IMR-90 (cell line): ENCODE measurements around the gene HBEGF. TPM values are rescaled to one million over a fixed set of nuclear protein-coding genes. Genes with fewer than 3 reads are reported as not detected.

Experiments
- ATAC-seq: fragments of 200-7000 bp; cut with Tn5 transposase; 2 replicates; pipeline ENCODE4 v1.9.1; 2020; ENCODE audit warnings: low read depth, mild to moderate bottlenecking, moderate library complexity
- BruUV-seq: library from RNA; stranded (reverse); fragments of 400-500 nt; replicated peaks from 2 replicates; lab custom pipeline; 2021; lab: Mats Ljungman, UMichigan
- CTCF ChIA-PET: fragments of 300-600 bp; formaldehyde crosslinking; extraction: SDS; loops from one replicate; lab custom pipeline; 2021; ENCODE audit warnings: antibody characterized with exemption; lab: Yijun Ruan, JAX
- POLR2A ChIA-PET: fragments of 300-600 bp; sonication (Branson Sonifier 250); formaldehyde crosslinking; loops from one replicate; lab custom pipeline; 2022; ENCODE audit warnings: antibody characterized with exemption; ENCODE audit not compliant: unreplicated experiment; lab: Charles Lee
- DNase-seq: peaks from one replicate; pipeline ENCODE4 v3.0.0; 2013
- H2AFZ ChIP-seq: replicated peaks from 2 replicates; pipeline ENCODE3; 2013; ENCODE audit warnings: low read length, mild to moderate bottlenecking; ENCODE audit not compliant: poor library complexity
- H2AK5ac ChIP-seq: 2 replicates; pipeline ENCODE4 v1.6.1; 2013; ENCODE audit warnings: low read depth, low read length, inconsistent platforms
- H2AK9ac ChIP-seq: replicated peaks from 2 replicates; pipeline ENCODE3; 2013; ENCODE audit warnings: mild to moderate bottlenecking, low read depth, low read length, moderate library complexity; ENCODE audit not compliant: poor library complexity
- H2BK120ac ChIP-seq: 2 replicates; pipeline ENCODE4 v1.6.1; 2013; ENCODE audit warnings: low read depth, low read length, inconsistent platforms
- H2BK15ac ChIP-seq: 3 replicates; pipeline ENCODE4 v1.6.1; 2013; ENCODE audit warnings: low read depth, low read length, inconsistent platforms
- H2BK20ac ChIP-seq: 2 replicates; pipeline ENCODE4 v1.6.1; 2013; ENCODE audit warnings: low read depth, mild to moderate bottlenecking, inconsistent platforms, low read length, moderate library complexity
- H2BK5ac ChIP-seq: 2 replicates; pipeline ENCODE4 v1.6.1; 2013; ENCODE audit warnings: mild to moderate bottlenecking, low read depth, low read length, inconsistent platforms; ENCODE audit not compliant: poor library complexity, severe bottlenecking
- H3K14ac ChIP-seq: replicated peaks from 2 replicates; pipeline ENCODE4 v1.6.1; 2013; ENCODE audit warnings: low read depth, low read length, inconsistent platforms
- H3K18ac ChIP-seq: 2 replicates; pipeline ENCODE4 v1.6.1; 2013; ENCODE audit warnings: low read depth, low read length, control low read depth
- H3K23ac ChIP-seq: 2 replicates; pipeline ENCODE4 v1.6.1; 2013; ENCODE audit warnings: low read depth, low read length, inconsistent platforms
- H3K27ac ChIP-seq: 2 replicates; pipeline ENCODE4 v1.5.1; 2013; ENCODE audit warnings: mild to moderate bottlenecking, control low read depth, low read length; ENCODE audit not compliant: insufficient read depth
- H3K27me3 ChIP-seq: 2 replicates; pipeline ENCODE4 v1.6.1; 2013; ENCODE audit warnings: low read length; ENCODE audit not compliant: control insufficient read depth, insufficient read depth
- H3K36me3 ChIP-seq: 2 replicates; pipeline ENCODE4 v1.6.1; 2013; ENCODE audit warnings: low read length, mixed read lengths; ENCODE audit not compliant: control insufficient read depth, insufficient read depth
- H3K4ac ChIP-seq: 2 replicates; pipeline ENCODE4 v1.6.1; 2013; ENCODE audit warnings: low read depth, low read length, inconsistent platforms
- H3K4me1 ChIP-seq: 2 replicates; pipeline ENCODE4 v1.6.1; 2013; ENCODE audit warnings: low read length, mixed read lengths; ENCODE audit not compliant: control insufficient read depth, insufficient read depth
- H3K4me2 ChIP-seq: 2 replicates; pipeline ENCODE4 v1.6.1; 2013; ENCODE audit warnings: low read depth, mild to moderate bottlenecking, control low read depth, low read length, moderate library complexity
- H3K4me3 ChIP-seq: 2 replicates; pipeline ENCODE4 v1.5.1; 2013; ENCODE audit warnings: low read depth, mild to moderate bottlenecking, control low read depth, low read length, moderate library complexity; ENCODE audit not compliant: insufficient read depth
- H3K56ac ChIP-seq: 2 replicates; pipeline ENCODE4 v1.6.1; 2013; ENCODE audit warnings: low read length, inconsistent platforms; ENCODE audit not compliant: insufficient read depth; ENCODE audit errors: extremely low read depth
- H3K79me1 ChIP-seq, 2 experiments: 2 replicates each; pipeline ENCODE4 v1.6.1; 2013; ENCODE audit warnings: low read length in 2 of 2, inconsistent platforms in 1 of 2, low read depth in 1 of 2
- H3K9ac ChIP-seq: 2 replicates; pipeline ENCODE4 v1.6.1; 2013; ENCODE audit warnings: low read depth, low read length, control low read depth
- H3K9me1 ChIP-seq: 2 replicates; pipeline ENCODE4 v1.6.1; 2013; ENCODE audit warnings: low read length, inconsistent platforms; ENCODE audit not compliant: insufficient read depth
- H3K9me3 ChIP-seq: 2 replicates; pipeline ENCODE4 v1.6.1; 2013; ENCODE audit warnings: low read length; ENCODE audit not compliant: control insufficient read depth, insufficient read depth
- H4K20me1 ChIP-seq: 2 replicates; pipeline ENCODE4 v1.6.1; 2013; ENCODE audit warnings: low read length, inconsistent platforms; ENCODE audit not compliant: insufficient read depth
- H4K5ac ChIP-seq: 2 replicates; pipeline ENCODE4 v1.6.1; 2013; ENCODE audit warnings: mild to moderate bottlenecking, low read depth, low read length, control low read depth
- H4K8ac ChIP-seq, 2 experiments: 2 replicates each; pipeline ENCODE4 v1.6.1; 2013; ENCODE audit warnings: low read depth in 2 of 2, low read length in 2 of 2, control low read depth in 1 of 2, inconsistent platforms in 1 of 2
- H4K91ac ChIP-seq: 2 replicates; pipeline ENCODE4 v1.6.1; 2013; ENCODE audit warnings: low read depth, low read length, inconsistent platforms; ENCODE audit not compliant: insufficient read depth
- BHLHE40 ChIP-seq: fragments of 150-350 bp; IDR thresholded peaks from 2 replicates; pipeline ENCODE4 v1.6.1; 2016; ENCODE audit warnings: mild to moderate bottlenecking, low read depth, low read length
- CHD1 ChIP-seq: IDR thresholded peaks from 2 replicates; pipeline ENCODE4 v1.6.1; 2012; ENCODE audit warnings: low read depth, low read length, improper control_type of control experiment
- FOS ChIP-seq: fragments of 150-350 bp; IDR thresholded peaks from 2 replicates; pipeline ENCODE4 v1.6.1; 2016; ENCODE audit warnings: low read depth, low read length
- MAFK ChIP-seq: IDR thresholded peaks from 2 replicates; pipeline ENCODE4 v1.6.1; 2012; ENCODE audit warnings: low read depth, low read length, improper control_type of control experiment
- MAZ ChIP-seq: IDR thresholded peaks from 2 replicates; pipeline ENCODE4 v1.6.1; 2012; ENCODE audit warnings: low read depth, mild to moderate bottlenecking, low read length, improper control_type of control experiment, moderate library complexity, borderline replicate concordance
- MXI1 ChIP-seq: IDR thresholded peaks from 2 replicates; pipeline ENCODE4 v1.6.1; 2012; ENCODE audit warnings: low read depth, mild to moderate bottlenecking, low read length, moderate library complexity, borderline replicate concordance
- NFE2L2 ChIP-seq: fragments of 150-350 bp; IDR thresholded peaks from 2 replicates; pipeline ENCODE4 v1.6.1; 2016; ENCODE audit warnings: low read depth, mild to moderate bottlenecking, low read length
- POLR2A ChIP-seq: IDR thresholded peaks from 2 replicates; pipeline ENCODE4 v1.6.1; 2012; ENCODE audit warnings: mild to moderate bottlenecking, low read depth, low read length
- RAD21 ChIP-seq: IDR thresholded peaks from 2 replicates; pipeline ENCODE4 v1.6.1; 2012; ENCODE audit warnings: low read length, improper control_type of control experiment
- RFX5 ChIP-seq: IDR thresholded peaks from 2 replicates; pipeline ENCODE4 v1.8.0; 2012; ENCODE audit warnings: low read depth, mild to moderate bottlenecking, low read length, moderate library complexity
- SMC3 ChIP-seq: fragments of 150-350 bp; IDR thresholded peaks from 2 replicates; pipeline ENCODE4 v1.6.1; 2016; ENCODE audit warnings: low read depth, mild to moderate bottlenecking, antibody characterized with exemption, low read length, moderate library complexity
- WGBS, 2 experiments: methylation state at CpG; one replicate each; pipeline versions ENCODE4 v1.1.5 to v1.1.7; 2013; ENCODE audit warnings: missing lambda C conversion rate in 2 of 2; ENCODE audit not compliant: insufficient read length in 1 of 2; ENCODE audit errors: extremely low coverage in 2 of 2; 5-methylcytosine and 5-hydroxymethylcytosine counted together
- dilution Hi-C: fragments of 300-500 bp; cut with HindIII; formaldehyde crosslinking; loops from one replicate; pipeline ENCODE4 v1.14.3; 2018; ENCODE audit warnings: low sequenced_read_pairs; ENCODE audit not compliant: unreplicated experiment
- in situ Hi-C: fragments of 300-500 bp; cut with MboI; formaldehyde crosslinking; loops from 3 replicates; pipeline ENCODE4 v1.14.3; 2019; ENCODE audit warnings: low sequenced_read_pairs, inconsistent platforms, mixed read lengths
- intact Hi-C: fragments of 100-400 bp; cut with micrococcal nuclease; formaldehyde crosslinking; loops from 2 replicates; pipeline ENCODE4 v1.10.0; 2022
- polyA plus RNA-seq, 3 experiments: library from polyadenylated mRNA; depleted of rRNA; stranded (reverse); fragments of >200 nt; gene quantifications; 2 replicates each; pipeline ENCODE4 v1.2.3, GENCODE V29; 2012; ENCODE audit warnings: low replicate concordance in 1 of 3
- total RNA-seq: library from RNA; depleted of rRNA; stranded (reverse); fragments of >200 nt; gene quantifications from 2 replicates; pipeline ENCODE4 v1.2.3, GENCODE V29; 2012
- TF ChIP-seq, protein P1 (sequence below): conservative IDR thresholded peaks from 2 replicates; pipeline ENCODE4 v1.5.1; 2012; ENCODE audit warnings: mild to moderate bottlenecking, low read depth, low read length, improper control_type of control experiment

HBEGF gene
- total and polyA plus RNA-seq, 2 of the 4 experiments (the other 2 are of a cell fraction): 18.8 to 36.1 TPM

DNA sequence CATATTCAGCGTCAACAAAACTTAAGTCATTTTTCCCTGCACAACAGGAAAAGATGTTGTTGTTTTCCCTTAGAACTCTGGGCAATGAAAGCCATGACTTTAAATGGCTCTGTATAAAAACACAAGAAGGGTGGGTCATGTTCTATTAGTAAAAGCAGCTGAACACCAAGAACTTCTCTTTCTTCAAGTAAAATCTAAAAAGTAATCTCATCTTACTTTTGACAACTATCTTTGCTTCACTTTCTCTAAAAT is 52.6 kb downstream of the HBEGF start:
- CTCF ChIA-PET: interaction anchor here (0.6 to 1.2 kb wide), 2 partner anchors 65 to 259 kb away, joined by 3 to 7 read pairs; no protein-coding TSS in a partner anchor
- H2BK20ac ChIP-seq: no peak overlapping the region
- peak overlapping the region; percentile 45 for H3K4me2 ChIP-seq
- no peak for DNase-seq
- BruUV-seq: no TSS peak
- no peak overlapping the region for H4K5ac ChIP-seq
- H3K14ac ChIP-seq: no peak overlapping the region
- H3K9me1 ChIP-seq: peaks cover 5% of the 10 kb centered on the region
- H3K36me3 ChIP-seq: no peaks in the 10 kb centered on the region
- H3K27ac ChIP-seq: no peak overlapping the region
- in situ Hi-C loops: no loop called here
- no peak overlapping the region for H4K91ac ChIP-seq
- no peak overlapping the region for H2AK5ac ChIP-seq
- ATAC-seq: no peak
- no peak overlapping the region; the same call in 1 of the 2 replicates for H3K23ac ChIP-seq
- H3K27me3 ChIP-seq: no peaks in the 10 kb centered on the region
- H3K9ac ChIP-seq: no peak overlapping the region
- no peak overlapping the region for H3K56ac ChIP-seq
- peaks cover 14 to 57% of the 10 kb centered on the region in 2 experiments for H3K79me1 ChIP-seq
- WGBS, 2 experiments: no CpG with 5 or more reads among the region's 1 CpG
- H3K18ac ChIP-seq: no peak overlapping the region
- POLR2A ChIA-PET: interaction anchor here (0.6 kb wide), 1 partner anchor 808 kb away, joined by 11 read pairs; no protein-coding TSS in a partner anchor
- dilution Hi-C loops: no loop called here
- peaks cover 10% of the 10 kb centered on the region for H3K4me1 ChIP-seq
- no peak overlapping the region for H3K4me3 ChIP-seq
- no peak overlapping the region for H2BK5ac ChIP-seq
- H4K8ac ChIP-seq: no peak overlapping the region
- intact Hi-C loops: loop anchor here (2.0 kb wide), 1 partner anchor 43 kb away; no protein-coding TSS in a partner anchor
- H3K4ac ChIP-seq: no peak overlapping the region
- no peak for TF ChIP-seq SMC3
- no peak for TF ChIP-seq FOS
- no peak for TF ChIP-seq MXI1
- TF ChIP-seq MAZ: no peak
- no peak for TF ChIP-seq RAD21
- no peak for TF ChIP-seq RFX5
- TF ChIP-seq POLR2A: no peak
- TF ChIP-seq NFE2L2: no peak
- no peak for TF ChIP-seq BHLHE40
- TF ChIP-seq, protein P1, sequence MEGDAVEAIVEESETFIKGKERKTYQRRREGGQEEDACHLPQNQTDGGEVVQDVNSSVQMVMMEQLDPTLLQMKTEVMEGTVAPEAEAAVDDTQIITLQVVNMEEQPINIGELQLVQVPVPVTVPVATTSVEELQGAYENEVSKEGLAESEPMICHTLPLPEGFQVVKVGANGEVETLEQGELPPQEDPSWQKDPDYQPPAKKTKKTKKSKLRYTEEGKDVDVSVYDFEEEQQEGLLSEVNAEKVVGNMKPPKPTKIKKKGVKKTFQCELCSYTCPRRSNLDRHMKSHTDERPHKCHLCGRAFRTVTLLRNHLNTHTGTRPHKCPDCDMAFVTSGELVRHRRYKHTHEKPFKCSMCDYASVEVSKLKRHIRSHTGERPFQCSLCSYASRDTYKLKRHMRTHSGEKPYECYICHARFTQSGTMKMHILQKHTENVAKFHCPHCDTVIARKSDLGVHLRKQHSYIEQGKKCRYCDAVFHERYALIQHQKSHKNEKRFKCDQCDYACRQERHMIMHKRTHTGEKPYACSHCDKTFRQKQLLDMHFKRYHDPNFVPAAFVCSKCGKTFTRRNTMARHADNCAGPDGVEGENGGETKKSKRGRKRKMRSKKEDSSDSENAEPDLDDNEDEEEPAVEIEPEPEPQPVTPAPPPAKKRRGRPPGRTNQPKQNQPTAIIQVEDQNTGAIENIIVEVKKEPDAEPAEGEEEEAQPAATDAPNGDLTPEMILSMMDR: no peak
- no peak for TF ChIP-seq MAFK
- no peak for TF ChIP-seq CHD1
- H2BK120ac ChIP-seq: no peak overlapping the region
- H2AK9ac ChIP-seq: no peak overlapping the region
- H4K20me1 ChIP-seq: peaks cover 14% of the 10 kb centered on the region; the same call in 1 of the 2 replicates
- H2BK15ac ChIP-seq: no peak overlapping the region
- H3K9me3 ChIP-seq: no peaks in the 10 kb centered on the region
- no peak overlapping the region for H2AFZ ChIP-seq
